MM.1S (cell line): ENCODE measurements around the gene FGF14.

Experiments used
- DNase-seq: peaks from one replicate; pipeline ENCODE4 v3.0.0-alpha.2; 2015
- H2AFZ ChIP-seq: fragments of 300-600 bp; sonication (generic); 2 replicates; pipeline ENCODE4 v1.6.0; 2016; ENCODE audit warnings: antibody characterized with exemption, low read length
- H3F3A ChIP-seq: fragments of 300-600 bp; sonication (generic); 2 replicates; pipeline ENCODE4 v1.6.1; 2016; ENCODE audit warnings: mild to moderate bottlenecking, antibody characterized with exemption, low read length, moderate library complexity, mixed read lengths; ENCODE audit not compliant: insufficient read depth
- H3K27ac ChIP-seq: fragments of 300-600 bp; sonication (generic); 2 replicates; pipeline ENCODE4 v1.5.1; 2016; ENCODE audit warnings: mild to moderate bottlenecking, low read length
- H3K27me3 ChIP-seq: fragments of 300-600 bp; sonication (generic); replicated peaks from 2 replicates; pipeline ENCODE4 v1.6.0; 2016; ENCODE audit warnings: low read length; ENCODE audit not compliant: insufficient read depth
- H3K36me3 ChIP-seq: fragments of 300-600 bp; sonication (generic); replicated peaks from 2 replicates; pipeline ENCODE4 v1.6.1; 2016; ENCODE audit warnings: mild to moderate bottlenecking, low read length, mixed read lengths; ENCODE audit not compliant: insufficient read depth
- H3K4me1 ChIP-seq: fragments of 300-600 bp; sonication (generic); 2 replicates; pipeline ENCODE4 v1.6.1; 2016; ENCODE audit warnings: low read length, mixed read lengths
- H3K4me2 ChIP-seq: fragments of 300-600 bp; sonication (generic); 2 replicates; pipeline ENCODE4 v1.6.0; 2016; ENCODE audit warnings: low read depth, low read length
- H3K4me3 ChIP-seq: fragments of 300-600 bp; sonication (generic); 2 replicates; pipeline ENCODE4 v1.5.1; 2016; ENCODE audit warnings: low read length, mixed read lengths
- H3K79me2 ChIP-seq: fragments of 300-600 bp; sonication (generic); 2 replicates; pipeline ENCODE4 v1.6.1; 2016; ENCODE audit warnings: mixed run types, low read length, mixed read lengths
- H3K9ac ChIP-seq: fragments of 300-600 bp; sonication (generic); 2 replicates; pipeline ENCODE4 v1.6.1; 2016; ENCODE audit warnings: low read length, mixed read lengths
- H3K9me2 ChIP-seq: fragments of 300-600 bp; sonication (generic); replicated peaks from 2 replicates; pipeline ENCODE4 v1.6.1; 2016; ENCODE audit warnings: mild to moderate bottlenecking, low read length, mixed read lengths; ENCODE audit not compliant: insufficient read depth
- H3K9me3 ChIP-seq: fragments of 300-600 bp; sonication (generic); replicated peaks from 2 replicates; pipeline ENCODE4 v1.6.1; 2016; ENCODE audit warnings: mild to moderate bottlenecking, low read length, mixed read lengths; ENCODE audit not compliant: insufficient read depth
- H4K20me1 ChIP-seq: fragments of 300-600 bp; sonication (generic); 2 replicates; pipeline ENCODE4 v1.6.1; 2016; ENCODE audit warnings: mild to moderate bottlenecking, low read length, moderate library complexity, mixed read lengths; ENCODE audit not compliant: insufficient read depth
- CTCF ChIP-seq: fragments of 300-600 bp; sonication (generic); IDR thresholded peaks from 2 replicates; pipeline ENCODE4 v1.5.1; 2016; ENCODE audit warnings: antibody characterized with exemption, low read length, mixed read lengths
- EZH2 ChIP-seq: fragments of 300-600 bp; sonication (generic); optimal IDR thresholded peaks from 2 replicates; pipeline ENCODE3; 2017; ENCODE audit warnings: low read depth, mild to moderate bottlenecking, antibody characterized with exemption, low read length, mixed read lengths
- EZH2phosphoT487 ChIP-seq: fragments of 300-600 bp; sonication (generic); IDR thresholded peaks from 2 replicates; pipeline ENCODE4 v1.6.1; 2018; ENCODE audit warnings: antibody characterized with exemption, low read length

The FGF14 gene

GRCh38 chr13:102185375-102185984 is 216.4 kb downstream of the FGF14 start:
- Histone ChIP-seq H3F3A (no peaks in the 10 kb centered on the region), H2AFZ (no peak overlapping the region), H3K27me3 (no peaks in the 10 kb centered on the region), H3K9me3 (no peaks in the 10 kb centered on the region), H3K4me3 (no peak overlapping the region), H3K27ac (no peak overlapping the region), H3K79me2 (no peaks in the 10 kb centered on the region), H3K4me2 (no peak overlapping the region), H4K20me1 (no peaks in the 10 kb centered on the region), H3K36me3 (no peaks in the 10 kb centered on the region), H3K9me2 (no peaks in the 10 kb centered on the region), H3K9ac (no peak overlapping the region), H3K4me1 (no peaks in the 10 kb centered on the region)
- no peak for DNase-seq
- TF ChIP-seq EZH2phosphoT487 (no peak), EZH2 (no peak), CTCF (no peak)

- H3K27me3 ChIP-seq: no peaks in the 10 kb centered on the region
- no peak overlapping the region for H2AFZ ChIP-seq
- H3K27ac ChIP-seq: no peak overlapping the region
- no peaks in the 10 kb centered on the region for H3K4me1 ChIP-seq
- H3K4me2 ChIP-seq: no peak overlapping the region
- H3F3A ChIP-seq: no peaks in the 10 kb centered on the region
- no peak for DNase-seq
- H3K9me3 ChIP-seq: no peaks in the 10 kb centered on the region
- no peaks in the 10 kb centered on the region for H4K20me1 ChIP-seq
- no peaks in the 10 kb centered on the region for H3K36me3 ChIP-seq
- TF ChIP-seq EZH2: no peak
- no peak for TF ChIP-seq CTCF
- no peak for TF ChIP-seq EZH2phosphoT487
- no peaks in the 10 kb centered on the region for H3K9me2 ChIP-seq
- H3K79me2 ChIP-seq: no peaks in the 10 kb centered on the region
- H3K9ac ChIP-seq: no peak overlapping the region
- no peak overlapping the region for H3K4me3 ChIP-seq
Observed at GRCh38 chr13:102183509-102184182, 218.2 kb downstream of the FGF14 start.

- TF ChIP-seq EZH2phosphoT487 (no peak), CTCF (no peak), EZH2 (no peak)
- no peak overlapping the region for H2AFZ ChIP-seq
- H3F3A ChIP-seq: no peaks in the 10 kb centered on the region
- no peaks in the 10 kb centered on the region for H3K9me3 ChIP-seq
- H3K79me2 ChIP-seq: no peaks in the 10 kb centered on the region
- no peak for DNase-seq
- H3K27me3 ChIP-seq: no peaks in the 10 kb centered on the region
- H3K4me2 ChIP-seq: no peak overlapping the region
- H3K4me1 ChIP-seq: no peaks in the 10 kb centered on the region
- no peak overlapping the region for H3K4me3 ChIP-seq
- no peaks in the 10 kb centered on the region for H3K36me3 ChIP-seq
- no peak overlapping the region for H3K27ac ChIP-seq
- no peaks in the 10 kb centered on the region for H3K9me2 ChIP-seq
- no peaks in the 10 kb centered on the region for H4K20me1 ChIP-seq
- no peak overlapping the region for H3K9ac ChIP-seq
Observed at GRCh38 chr13:102182170-102182569, 219.7 kb downstream of the FGF14 start.
